K562 (cell line): ENCODE data around the gene MLN. TPM values are rescaled to one million over a fixed set of nuclear protein-coding genes. Genes with fewer than 3 reads are reported as not detected.

Source experiments
- ATAC-seq: fragments of 200-7000 bp; cut with Tn5 transposase; 3 replicates; pipeline ENCODE4 v1.9.1; 2020; ENCODE audit warnings: moderate library complexity
- BruUV-seq: library from RNA; stranded (reverse); fragments of 400-500 nt; replicated peaks from 2 replicates; lab custom pipeline; 2021; lab: Mats Ljungman, UMichigan
- CTCF ChIA-PET: fragments of 300-600 bp; formaldehyde crosslinking; extraction: SDS; loops from one replicate; lab custom pipeline; 2021; ENCODE audit warnings: low intra/inter-chr PET ratio; lab: Yijun Ruan, JAX
- POLR2A ChIA-PET: fragments of 300-600, 350-650 bp; sonication (Branson Sonifier 250); formaldehyde crosslinking; extraction: SDS; loops from one replicate; lab custom pipeline; 2021; ENCODE audit warnings: antibody characterized with exemption, inconsistent platforms; lab: Yijun Ruan, JAX
- DNase-seq, 4 experiments: peaks; one replicate each; pipeline versions ENCODE4 v3.0.0 to v3.0.0-alpha.2; 2011 to 2018; ENCODE audit warnings: low spot score in 3 of 4, mixed read lengths in 3 of 4; ENCODE audit errors: extremely low read depth in 1 of 4
- FAIRE-seq: peaks from 2 replicates; lab custom pipeline; 2011; peaks lifted over from hg19 to GRCh38; lab: Jason Lieb, UNC
- H2AFZ ChIP-seq: 2 replicates; pipeline ENCODE4 v1.6.0; 2011; ENCODE audit warnings: low read depth, low read length, control low read depth, inconsistent platforms
- H3K27ac ChIP-seq: fragments of 200-600 bp; 3 replicates; pipeline ENCODE4 v1.8.0; 2011; ENCODE audit warnings: low read depth, mild to moderate bottlenecking, control low read depth, inconsistent platforms, low read length, moderate library complexity, mixed read lengths; ENCODE audit errors: extremely low read depth
- H3K27me3 ChIP-seq, 2 experiments: fragments of 300-600 bp in 1 of 2; 2 replicates in 1 of 2; 3 replicates in 1 of 2; pipeline versions ENCODE4 v1.6.0 to v1.8.0; 2011; ENCODE audit warnings: inconsistent platforms in 2 of 2, low read length in 2 of 2, mild to moderate bottlenecking in 1 of 2, mixed read lengths in 1 of 2, moderate library complexity in 1 of 2; ENCODE audit not compliant: control insufficient read depth in 2 of 2, insufficient read depth in 2 of 2
- H3K36me3 ChIP-seq: fragments of 300-600 bp; 3 replicates; pipeline ENCODE4 v1.8.0; 2011; ENCODE audit warnings: mild to moderate bottlenecking, low read length, inconsistent platforms; ENCODE audit not compliant: control insufficient read depth, insufficient read depth
- H3K4me1 ChIP-seq, 2 experiments: fragments of 200-600 bp in 1 of 2; replicated peaks in 1 of 2; 2 replicates in 1 of 2; 3 replicates in 1 of 2; pipeline versions ENCODE4 v1.5.1 to v1.8.0; 2011; ENCODE audit warnings: inconsistent platforms in 2 of 2, low read length in 2 of 2, mild to moderate bottlenecking in 1 of 2, mixed read lengths in 1 of 2, moderate library complexity in 1 of 2; ENCODE audit not compliant: control insufficient read depth in 2 of 2, insufficient read depth in 2 of 2
- H3K4me2 ChIP-seq: 2 replicates; pipeline ENCODE4 v1.6.1; 2011; ENCODE audit warnings: low read length, control low read depth, inconsistent platforms, mixed read lengths; ENCODE audit not compliant: insufficient read depth
- H3K4me3 ChIP-seq: fragments of 200-600 bp; sonication (generic), shearing (Covaris generic); 2 replicates; pipeline ENCODE4 v1.5.1; 2016; ENCODE audit warnings: control low read depth, inconsistent platforms
- H3K79me2 ChIP-seq: fragments of 200-600 bp; 3 replicates; pipeline ENCODE4 v1.8.0; 2011; ENCODE audit warnings: low read length, inconsistent platforms; ENCODE audit not compliant: control insufficient read depth, insufficient read depth
- H3K9ac ChIP-seq, 2 experiments: 2 replicates each; pipeline versions ENCODE4 v1.6.0 to v1.6.1; 2011; ENCODE audit warnings: low read depth in 2 of 2, low read length in 2 of 2, control low read depth in 1 of 2, inconsistent platforms in 1 of 2, mild to moderate bottlenecking in 1 of 2, mixed read lengths in 1 of 2; ENCODE audit not compliant: insufficient read depth in 1 of 2
- H3K9me1 ChIP-seq: one replicate; pipeline ENCODE4 v1.6.0; 2011; ENCODE audit warnings: inconsistent platforms, mild to moderate bottlenecking, low read length, moderate library complexity; ENCODE audit not compliant: control insufficient read depth, insufficient read depth
- H3K9me3 ChIP-seq: replicated peaks from 2 replicates; pipeline ENCODE4 v1.5.1; 2011; ENCODE audit warnings: low read depth, low read length, inconsistent platforms; ENCODE audit not compliant: control insufficient read depth, insufficient read depth
- H4K20me1 ChIP-seq: replicated peaks from 2 replicates; pipeline ENCODE4 v1.6.1; 2011; ENCODE audit warnings: low read length, inconsistent platforms, mixed read lengths; ENCODE audit not compliant: control insufficient read depth, insufficient read depth
- ARID1B ChIP-seq: fragments of 450-650 bp; IDR thresholded peaks from 2 replicates; pipeline ENCODE4 v1.6.1; 2016; ENCODE audit warnings: antibody characterized with exemption, mild to moderate bottlenecking, inconsistent platforms
- BCOR ChIP-seq: fragments of 450-650 bp; IDR thresholded peaks from 2 replicates; pipeline ENCODE4 v1.6.1; 2016
- RBM17 ChIP-seq: fragments of 200-400 bp; formaldehyde crosslinking; IDR thresholded peaks from 2 replicates; pipeline ENCODE4 v1.6.1; 2017; ENCODE audit warnings: low read depth, mild to moderate bottlenecking, low read length, borderline replicate concordance
- RBM25 ChIP-seq: fragments of 200-400 bp; formaldehyde crosslinking; IDR thresholded peaks from 2 replicates; pipeline ENCODE4 v1.6.1; 2018; ENCODE audit warnings: low read length, low read depth, moderate library complexity; ENCODE audit not compliant: severe bottlenecking
- SRSF1 ChIP-seq: fragments of 200-400 bp; formaldehyde crosslinking; IDR thresholded peaks from 2 replicates; pipeline ENCODE4 v1.6.1; 2017; ENCODE audit warnings: mild to moderate bottlenecking, low read depth, low read length, moderate library complexity
- WGBS: fragments of 100-300 bp; shearing (Covaris generic); methylation state at CpG from one replicate; pipeline ENCODE4 v1.1.6; 2016; ENCODE audit warnings: low coverage, mixed read lengths; ENCODE audit not compliant: insufficient coverage; ENCODE audit errors: missing lambda C conversion rate; 5-methylcytosine and 5-hydroxymethylcytosine counted together
- in situ Hi-C: fragments of 300-500 bp; cut with MboI; formaldehyde crosslinking; loops from 4 replicates; pipeline ENCODE4 v1.15.0; 2018; ENCODE audit warnings: inconsistent platforms, mixed read lengths
- intact Hi-C: fragments of 100-400 bp; cut with micrococcal nuclease; formaldehyde crosslinking; loops from 2 replicates; pipeline ENCODE4 v1.14.2; 2022
- polyA plus RNA-seq, 8 experiments: library from polyadenylated mRNA; depleted of rRNA in 4 of 8; stranded (reverse) in 5 of 8; unstranded in 3 of 8; fragments of >200 nt; fragmentation: Nextera tagmentation in 2 of 8; fragmentation: Illumina TruSeq in 1 of 8; extraction: Ambion mirVana in 2 of 8; extraction: Trizol in 1 of 8; gene quantifications; 2 replicates each; pipeline versions ENCODE4 v1.2.1 to v1.2.3, GENCODE V29; 2011 to 2014; ENCODE audit warnings: inconsistent platforms in 1 of 8, missing spikeins in 1 of 8
- total RNA-seq, 7 experiments: library from RNA; depleted of rRNA in 6 of 7; stranded (reverse); fragments of >200 nt in 6 of 7; fragmentation: Illumina TruSeq in 2 of 7; extraction: Trizol in 2 of 7; gene quantifications; 2 replicates each; pipeline versions ENCODE4 v1.2.1 to v1.2.3, GENCODE V29; 2011 to 2021; ENCODE audit warnings: low replicate concordance in 1 of 7
- TF ChIP-seq, protein P1 (sequence below), 3 experiments: IDR thresholded peaks in 2 of 3; conservative IDR thresholded peaks in 1 of 3; 2 replicates each; pipeline ENCODE4 v1.5.1; 2011 to 2012; ENCODE audit warnings: low read length in 3 of 3, mild to moderate bottlenecking in 3 of 3, control low read depth in 2 of 3, improper control_type of control experiment in 1 of 3, inconsistent platforms in 1 of 3, low read depth in 1 of 3, mixed read lengths in 1 of 3, moderate library complexity in 1 of 3; ENCODE audit not compliant: insufficient read depth in 2 of 3

MLN gene
- total and polyA plus RNA-seq, 9 of the 15 experiments (the other 6 are each of a cell fraction or from before 2014, with no cell fraction given), result not detected

DNA sequence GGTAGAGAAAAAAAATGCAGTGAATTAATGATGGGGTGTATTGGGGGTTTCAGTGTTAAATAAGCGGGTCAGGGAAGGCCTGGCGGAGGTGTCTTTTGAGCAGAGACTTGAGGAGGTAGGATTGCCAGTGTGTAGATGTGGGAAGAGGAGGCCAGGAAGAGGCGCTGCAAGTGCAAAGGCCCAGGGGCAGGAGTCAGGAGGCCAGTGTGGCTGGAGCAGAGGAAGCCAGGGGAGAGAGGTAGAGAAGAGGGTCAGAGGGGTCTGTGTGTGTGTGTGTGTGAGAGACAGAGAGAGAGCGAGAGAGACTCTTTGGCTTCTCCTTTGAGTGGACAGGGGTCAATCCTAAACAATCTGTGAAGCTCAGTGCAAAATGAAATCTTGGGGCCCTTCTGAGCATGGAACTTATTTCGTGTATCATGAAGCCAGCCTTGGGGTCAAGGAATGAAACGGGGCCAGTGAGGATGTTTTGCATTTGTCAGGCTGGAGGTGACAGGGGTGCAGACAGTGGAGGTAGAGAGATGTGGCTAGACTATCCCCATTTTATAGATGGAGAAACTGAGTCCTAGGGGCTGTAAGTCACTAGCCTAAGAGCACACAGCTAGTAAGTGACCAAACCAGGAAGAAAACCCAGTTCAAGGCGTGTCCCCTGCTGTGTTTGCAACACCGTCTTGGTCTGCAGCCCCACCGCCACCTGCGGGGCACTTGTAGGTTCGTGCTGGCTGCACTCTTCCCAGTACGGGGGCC is 47.4 kb downstream of the MLN start:
- ATAC-seq, result peak; percentile 27; the same call in 2 of the 3 replicates
- no peak for FAIRE-seq
- Histone ChIP-seq H3K27me3 (peaks cover 37 to 62% of the 10 kb centered on the region in 2 experiments), H3K4me3 (no peak overlapping the region), H3K36me3 (no peaks in the 10 kb centered on the region), H3K9me3 (no peaks in the 10 kb centered on the region), H3K9ac (no peak overlapping the region), H4K20me1 (0 out of 2 replicates have a peak, but pooled peaks cover 3% of the 10 kb centered on the region), H3K9me1 (peaks cover 3% of the 10 kb centered on the region), H3K79me2 (no peaks in the 10 kb centered on the region), H3K4me2 (no peak overlapping the region), H2AFZ (no peak overlapping the region), H3K4me1 (peaks cover 0 to 8% of the 10 kb centered on the region in 2 experiments; a peak in 2 of 5 replicates), H3K27ac (no peak overlapping the region)
- in situ Hi-C loops, result no loop called here
- intact Hi-C loops, result no loop called here
- ChIA-PET POLR2A (interaction anchor here (0.7 to 1.0 kb wide), 3 partner anchors 14 to 1359 kb away, joined by 3 to 4 read pairs (median 3); no protein-coding TSS in a partner anchor), CTCF (no interaction called here)
- no TSS peak for BruUV-seq
- WGBS, result 1% methylated on average over 12 of the region's 12 CpGs
- DNase-seq, result no peak
- TF ChIP-seq BCOR (0 out of 2 replicates have a peak, but pooled peaks have one; percentile 15), RBM17 (no peak), ARID1B (no peak), RBM25 (peak; percentile 64), SRSF1 (no peak)
- TF ChIP-seq, protein P1, sequence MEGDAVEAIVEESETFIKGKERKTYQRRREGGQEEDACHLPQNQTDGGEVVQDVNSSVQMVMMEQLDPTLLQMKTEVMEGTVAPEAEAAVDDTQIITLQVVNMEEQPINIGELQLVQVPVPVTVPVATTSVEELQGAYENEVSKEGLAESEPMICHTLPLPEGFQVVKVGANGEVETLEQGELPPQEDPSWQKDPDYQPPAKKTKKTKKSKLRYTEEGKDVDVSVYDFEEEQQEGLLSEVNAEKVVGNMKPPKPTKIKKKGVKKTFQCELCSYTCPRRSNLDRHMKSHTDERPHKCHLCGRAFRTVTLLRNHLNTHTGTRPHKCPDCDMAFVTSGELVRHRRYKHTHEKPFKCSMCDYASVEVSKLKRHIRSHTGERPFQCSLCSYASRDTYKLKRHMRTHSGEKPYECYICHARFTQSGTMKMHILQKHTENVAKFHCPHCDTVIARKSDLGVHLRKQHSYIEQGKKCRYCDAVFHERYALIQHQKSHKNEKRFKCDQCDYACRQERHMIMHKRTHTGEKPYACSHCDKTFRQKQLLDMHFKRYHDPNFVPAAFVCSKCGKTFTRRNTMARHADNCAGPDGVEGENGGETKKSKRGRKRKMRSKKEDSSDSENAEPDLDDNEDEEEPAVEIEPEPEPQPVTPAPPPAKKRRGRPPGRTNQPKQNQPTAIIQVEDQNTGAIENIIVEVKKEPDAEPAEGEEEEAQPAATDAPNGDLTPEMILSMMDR (IDR thresholded peaks at IDR 0.05 in 2 of 3, conservative IDR thresholded peaks at IDR 0.05 in 1 of 3; ENCODE audit: insufficient read depth in 2 of 3, low read depth in 1 of 3, low read length in 3 of 3), result 0 out of 6 replicates have a peak, but pooled peaks of 1 of the 3 experiments have one; percentile 2
